GM12891 (cell line): ENCODE data around the gene SPTSSB.

Experiments
- DNase-seq: peaks from one replicate; pipeline ENCODE4 v3.0.0; 2011; ENCODE audit warnings: low spot score; ENCODE audit not compliant: insufficient read length
- FAIRE-seq: peaks from 2 replicates; lab custom pipeline; 2011; peaks lifted over from hg19 to GRCh38; lab: Jason Lieb, UNC
- PAX5 ChIP-seq: IDR thresholded peaks from 2 replicates; pipeline ENCODE4 v1.6.1; 2011; ENCODE audit warnings: low read length, moderate library complexity, mild to moderate bottlenecking; ENCODE audit not compliant: insufficient read depth, severe bottlenecking
- POLR2A ChIP-seq: IDR thresholded peaks from 2 replicates; pipeline ENCODE4 v1.6.1; 2011; ENCODE audit warnings: low read depth, low read length, control low read depth
- POLR2AphosphoS5 ChIP-seq: IDR thresholded peaks from 2 replicates; pipeline ENCODE4 v1.6.1; 2011; ENCODE audit warnings: low read depth, low read length, control low read depth
- POU2F2 ChIP-seq: IDR thresholded peaks from 2 replicates; pipeline ENCODE4 v1.6.1; 2011; ENCODE audit warnings: low read depth, mild to moderate bottlenecking, control low read depth, low read length, moderate library complexity
- SPI1 ChIP-seq: IDR thresholded peaks from 2 replicates; pipeline ENCODE4 v1.6.1; 2011; ENCODE audit warnings: low read depth, low read length, control low read depth
- TAF1 ChIP-seq: IDR thresholded peaks from 2 replicates; pipeline ENCODE4 v1.6.1; 2011; ENCODE audit warnings: low read depth, low read length, control low read depth

Gene SPTSSB

DNA sequence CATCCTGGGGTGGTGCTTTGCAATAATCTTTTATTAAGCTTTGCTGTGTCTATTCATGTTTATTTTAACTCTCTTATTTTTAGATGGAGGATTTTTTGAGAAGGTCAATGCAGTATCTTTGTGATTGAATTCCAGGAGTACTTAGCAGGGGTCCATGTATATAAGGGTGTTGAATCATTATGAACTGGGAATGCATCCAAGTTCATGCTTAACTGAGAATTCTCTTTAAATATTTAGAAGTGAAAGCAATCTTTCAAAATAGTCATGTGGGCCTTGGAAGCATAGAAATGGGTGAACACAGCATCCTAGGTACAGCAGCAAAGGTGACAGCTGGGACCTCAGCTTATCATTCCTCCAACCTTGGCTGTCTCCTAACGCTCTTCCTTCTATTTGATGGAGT is 27.3 kb downstream of the SPTSSB start:
- TF ChIP-seq POU2F2 (no peak), TAF1 (no peak), POLR2A (no peak), PAX5 (no peak), POLR2AphosphoS5 (no peak), SPI1 (no peak)
- DNase-seq = no peak
- FAIRE-seq = no peak

DNA sequence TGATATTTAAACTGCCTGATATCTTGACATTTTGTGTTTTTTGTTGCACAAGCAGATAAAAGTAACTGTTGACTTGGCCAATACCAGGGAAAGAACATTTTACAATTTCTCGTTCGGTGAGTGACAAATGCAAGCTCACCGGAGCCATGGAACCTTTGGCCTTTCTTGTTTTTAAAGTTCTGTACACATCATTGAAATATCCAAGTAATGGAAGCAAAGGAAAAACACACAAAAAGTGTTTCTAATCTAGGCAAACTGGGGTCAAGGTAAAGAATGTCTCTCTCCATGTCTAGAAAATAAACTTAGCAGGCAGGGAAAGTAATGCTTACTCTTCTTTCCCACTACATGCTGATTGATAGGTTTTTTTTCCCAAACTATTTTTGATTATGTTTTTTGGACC is 27.8 kb downstream of the SPTSSB start:
- DNase-seq = no peak
- no peak for FAIRE-seq
- no peak for TF ChIP-seq POLR2A
- TF ChIP-seq POLR2AphosphoS5 = no peak
- no peak for TF ChIP-seq POU2F2
- no peak for TF ChIP-seq TAF1
- TF ChIP-seq PAX5 = no peak
- TF ChIP-seq SPI1 = no peak

DNA sequence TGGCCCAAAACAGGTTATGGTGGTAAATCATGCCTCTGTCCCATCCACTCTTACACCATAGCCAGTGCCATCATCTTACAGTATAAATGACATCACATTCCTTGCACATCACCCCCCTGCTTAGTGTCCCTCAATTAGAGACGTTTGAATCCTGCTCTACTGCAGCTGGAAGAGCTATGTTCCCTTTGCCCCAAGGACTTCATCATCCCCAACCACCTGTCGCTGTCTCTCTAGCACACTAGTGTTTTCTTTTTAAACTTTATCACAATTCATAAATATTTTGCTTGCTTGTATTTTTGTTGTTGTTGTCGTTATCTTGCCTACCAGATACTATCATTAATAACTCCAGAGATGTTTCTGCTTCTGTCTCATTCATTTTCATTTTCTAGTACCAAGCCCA is 28.7 kb downstream of the SPTSSB start:
- DNase-seq (no peak), FAIRE-seq (no peak)

DNA sequence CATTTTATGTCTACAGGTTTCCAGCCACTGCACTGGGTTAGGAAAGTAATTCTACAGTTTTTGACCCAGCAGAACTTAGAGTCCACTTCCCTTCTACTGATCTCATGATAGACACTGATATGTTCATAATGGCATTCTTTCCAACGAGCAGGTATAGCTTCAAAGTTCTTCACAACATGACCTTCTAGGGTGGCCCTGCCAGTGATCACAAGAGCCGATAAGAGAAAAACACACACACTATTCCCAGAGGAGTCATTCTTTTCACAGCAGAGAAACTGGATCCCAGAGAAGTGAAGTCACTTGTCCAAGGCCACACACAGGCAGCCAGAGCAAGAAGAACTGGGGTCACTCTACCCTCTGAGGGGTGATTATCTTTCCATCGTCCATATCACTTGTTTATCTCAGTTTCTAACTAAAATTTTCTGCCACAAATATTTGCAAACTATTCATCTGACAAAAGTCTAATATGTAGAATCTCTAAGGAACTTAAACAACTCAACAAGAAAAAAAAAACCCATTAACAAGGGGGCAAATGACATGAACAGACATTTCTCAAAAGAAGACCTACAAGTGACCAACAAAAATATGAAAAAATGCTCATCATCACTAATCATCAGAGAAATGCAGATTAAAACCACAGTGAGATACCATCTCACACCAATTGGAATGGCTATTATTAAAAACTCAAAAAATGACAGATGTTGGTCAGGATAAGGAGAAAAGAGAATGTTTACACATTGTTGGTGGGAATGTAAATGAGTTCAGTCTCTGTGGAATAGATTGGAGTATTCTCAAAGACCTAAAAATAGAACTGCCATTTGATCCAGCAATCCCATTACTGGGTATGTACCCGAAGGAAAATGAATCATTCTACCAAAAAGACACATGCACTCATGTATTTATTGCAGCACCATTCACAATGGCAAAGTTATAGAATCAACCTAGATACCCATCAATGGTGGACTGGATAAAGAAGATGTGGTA is 31.5 kb downstream of the SPTSSB start:
- FAIRE-seq (no peak), DNase-seq (no peak)
- no peak for TF ChIP-seq POU2F2
- TF ChIP-seq PAX5 = no peak
- TF ChIP-seq TAF1 = no peak
- TF ChIP-seq SPI1 = no peak
- TF ChIP-seq POLR2A = no peak
- TF ChIP-seq POLR2AphosphoS5 = no peak

More for the DNA sequence above, 28.7 kb downstream of the SPTSSB start:
- no peak for TF ChIP-seq POLR2AphosphoS5
- no peak for TF ChIP-seq SPI1
- TF ChIP-seq POU2F2 = no peak
- no peak for TF ChIP-seq PAX5
- no peak for TF ChIP-seq POLR2A
- TF ChIP-seq TAF1 = no peak

DNA sequence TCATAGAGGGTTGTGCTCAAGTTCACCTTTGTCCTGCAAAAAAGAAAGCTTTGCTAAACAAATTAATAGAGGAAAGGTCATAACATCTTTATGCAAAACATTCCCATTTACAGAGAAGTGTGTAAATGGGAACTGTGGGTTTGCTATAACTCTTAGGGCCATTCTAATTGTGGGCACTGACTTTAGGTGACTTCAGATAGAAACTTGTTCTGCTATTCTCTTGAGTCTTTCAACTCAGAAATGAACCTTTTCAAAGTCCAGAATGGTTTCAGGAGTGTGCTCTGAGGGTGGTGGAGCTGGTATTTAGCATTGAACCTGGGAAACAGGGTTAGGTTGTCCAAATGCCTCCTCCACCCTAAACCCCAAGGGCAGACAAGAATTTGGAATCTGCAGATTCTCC is 34.0 kb downstream of the SPTSSB start:
- TF ChIP-seq TAF1 (no peak), POU2F2 (no peak), POLR2AphosphoS5 (no peak), PAX5 (no peak), SPI1 (no peak), POLR2A (no peak)
- FAIRE-seq = no peak
- no peak for DNase-seq

DNA sequence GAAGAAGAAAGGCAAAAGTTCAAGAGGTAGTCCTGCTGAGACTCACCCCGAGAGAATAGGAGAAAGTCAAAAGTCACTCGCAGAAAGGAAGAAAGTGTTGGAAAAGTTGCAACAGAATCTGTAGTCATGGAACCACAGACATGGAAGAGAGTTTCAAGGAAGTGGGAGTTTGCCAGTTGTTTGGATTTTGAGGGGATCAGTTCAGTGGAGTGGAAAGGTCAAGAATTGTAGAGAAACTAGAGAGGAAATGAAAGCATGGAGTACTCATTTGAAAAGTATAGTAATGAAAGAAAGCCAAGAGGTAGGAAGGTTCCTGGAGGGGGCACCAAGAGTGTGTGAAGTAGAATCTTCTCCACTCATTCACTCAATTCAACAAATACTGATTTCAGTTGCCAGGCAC is 34.7 kb downstream of the SPTSSB start:
- peak; percentile 81 for TF ChIP-seq SPI1
- no peak for TF ChIP-seq TAF1
- no peak for FAIRE-seq
- DNase-seq = no peak

DNA sequence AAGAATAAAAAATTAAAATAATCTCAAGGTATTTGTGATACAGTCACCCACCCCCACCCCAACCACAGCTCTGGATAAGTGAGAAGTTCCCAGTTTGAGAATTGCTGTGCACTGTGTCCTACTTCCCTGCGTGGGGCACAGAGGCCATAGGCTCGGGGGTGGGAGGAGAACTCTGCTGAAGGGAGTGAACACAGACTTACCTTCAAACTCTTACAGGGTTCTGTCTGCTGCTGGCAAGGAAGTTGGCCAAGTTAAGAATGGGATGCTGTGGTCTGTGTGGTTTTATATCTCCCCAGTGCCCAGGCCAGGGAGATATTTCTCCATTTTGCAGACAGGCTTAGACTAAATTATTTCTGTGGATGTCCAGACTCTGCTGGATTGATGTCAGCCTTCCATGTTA is 37.6 kb downstream of the SPTSSB start:
- no peak for FAIRE-seq
- DNase-seq = no peak
- TF ChIP-seq PAX5 (no peak), POU2F2 (no peak), POLR2A (no peak), POLR2AphosphoS5 (no peak), TAF1 (no peak), SPI1 (no peak)

DNA sequence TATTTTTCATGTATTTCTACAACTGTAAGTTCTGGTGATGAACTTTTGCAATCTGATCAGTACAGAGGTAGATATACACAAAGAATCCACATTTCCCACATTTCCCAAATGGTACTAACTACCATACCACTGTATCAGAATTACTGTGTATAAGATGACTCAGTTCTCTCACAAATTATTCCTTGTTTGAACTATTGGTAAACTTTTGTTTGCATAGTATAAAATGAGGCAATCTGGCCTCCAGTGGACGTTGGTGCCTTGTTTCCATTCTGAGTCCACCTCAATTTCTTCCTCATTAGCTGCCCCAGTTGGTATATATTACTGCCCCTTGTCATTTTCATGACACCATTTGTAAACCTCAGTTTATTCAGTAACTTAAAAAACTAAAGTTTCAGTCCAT is 38.5 kb downstream of the SPTSSB start:
- FAIRE-seq (no peak), DNase-seq (no peak)
- TF ChIP-seq POLR2A = no peak
- TF ChIP-seq SPI1 = no peak
- TF ChIP-seq TAF1 = no peak
- TF ChIP-seq POU2F2 = no peak
- TF ChIP-seq PAX5 = no peak
- TF ChIP-seq POLR2AphosphoS5 = no peak

DNA sequence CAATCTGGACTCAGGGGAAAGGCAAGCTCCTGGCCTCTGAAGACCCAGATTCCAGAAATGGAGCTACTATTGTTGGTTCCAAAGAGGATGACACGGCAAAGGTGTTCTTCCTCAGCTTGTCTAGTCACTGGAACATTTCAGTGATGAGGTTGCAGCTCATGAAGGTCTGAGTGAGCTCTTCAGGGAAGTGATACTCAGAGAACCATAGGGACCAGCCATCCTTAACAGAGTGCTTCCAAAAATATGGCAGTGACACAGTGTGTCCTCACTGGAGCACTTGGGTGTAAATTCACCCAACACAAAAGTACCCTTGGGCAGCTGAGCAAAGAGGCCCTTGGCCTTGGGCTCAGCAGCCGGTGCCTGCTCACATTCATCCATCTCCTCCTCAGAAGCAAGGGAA is 46.3 kb downstream of the SPTSSB start:
- no peak for DNase-seq
- no peak for TF ChIP-seq POLR2AphosphoS5
- no peak for TF ChIP-seq PAX5
- TF ChIP-seq POU2F2 = no peak
- no peak for TF ChIP-seq TAF1
- TF ChIP-seq POLR2A = no peak
- TF ChIP-seq SPI1 = no peak
- no peak for FAIRE-seq
